Caco-2 (cell line): ENCODE measurements around the gene ATP7B. TPM values are rescaled to one million over a fixed set of nuclear protein-coding genes. Genes with fewer than 3 reads are reported as not detected.

ENCODE experiments used
- BruUV-seq: library from RNA; stranded (reverse); fragments of 400-500 nt; replicated peaks from 2 replicates; lab custom pipeline; 2021; lab: Mats Ljungman, UMichigan
- CTCF ChIA-PET: fragments of 300-600 bp; sonication (Branson Sonifier 250); formaldehyde crosslinking; loops from one replicate; lab custom pipeline; 2022; ENCODE audit warnings: antibody characterized with exemption; lab: Charles Lee
- POLR2A ChIA-PET: fragments of 300-600 bp; sonication (Branson Sonifier 250); formaldehyde crosslinking; loops from one replicate; lab custom pipeline; 2022; ENCODE audit warnings: antibody characterized with exemption; lab: Charles Lee
- DNase-seq, 2 experiments: peaks; one replicate each; pipeline versions ENCODE4 v3.0.0 to v3.0.0-alpha.2; 2020 to 2022
- H3K27me3 ChIP-seq: replicated peaks from 2 replicates; pipeline ENCODE4 v1.6.0; 2011; ENCODE audit warnings: low read length; ENCODE audit not compliant: control insufficient read depth, insufficient read depth
- H3K36me3 ChIP-seq: 2 replicates; pipeline ENCODE4 v1.5.1; 2011; ENCODE audit warnings: low read length; ENCODE audit not compliant: control insufficient read depth, insufficient read depth
- H3K4me1 ChIP-seq: fragments of 250-450 bp; sonication (Bioruptor Pico); 2 replicates; pipeline ENCODE4 v1.5.1; 2020; ENCODE audit warnings: mild to moderate bottlenecking
- H3K4me3 ChIP-seq: 2 replicates; pipeline ENCODE4 v1.5.1; 2011; ENCODE audit warnings: low read depth, mild to moderate bottlenecking, control low read depth, low read length
- H3K9me3 ChIP-seq: fragments of 250-450 bp; sonication (Bioruptor Pico); 2 replicates; pipeline ENCODE4 v1.5.1; 2020; ENCODE audit warnings: mild to moderate bottlenecking, moderate library complexity
- H3K27ac Mint-ChIP-seq: one replicate; pipeline ENCODE4 v1.8.0; 2022; ENCODE audit warnings: mixed read lengths; ENCODE audit not compliant: unreplicated experiment
- H3K27me3 Mint-ChIP-seq: one replicate; pipeline ENCODE4 v1.8.0; 2022; ENCODE audit warnings: mixed read lengths; ENCODE audit not compliant: insufficient read depth, unreplicated experiment
- H3K36me3 Mint-ChIP-seq: one replicate; pipeline ENCODE4 v1.8.0; 2022; ENCODE audit warnings: mild to moderate bottlenecking, mixed read lengths; ENCODE audit not compliant: insufficient read depth, unreplicated experiment
- H3K4me1 Mint-ChIP-seq: one replicate; pipeline ENCODE4 v1.8.0; 2022; ENCODE audit warnings: low read depth, mixed read lengths; ENCODE audit not compliant: unreplicated experiment
- H3K4me3 Mint-ChIP-seq: one replicate; pipeline ENCODE4 v1.8.0; 2022; ENCODE audit warnings: mild to moderate bottlenecking, moderate library complexity, mixed read lengths; ENCODE audit not compliant: unreplicated experiment
- H3K9me3 Mint-ChIP-seq: one replicate; pipeline ENCODE4 v1.8.0; 2022; ENCODE audit warnings: mixed read lengths; ENCODE audit not compliant: unreplicated experiment
- intact Hi-C: fragments of 100-400 bp; cut with micrococcal nuclease; formaldehyde crosslinking; loops from one replicate; pipeline ENCODE4 v1.10.0; 2022; ENCODE audit not compliant: unreplicated experiment
- total RNA-seq: library from RNA; stranded (reverse); gene quantifications from 2 replicates; pipeline ENCODE4 v1.2.3, GENCODE V29; 2022
- TF ChIP-seq, protein P1 (sequence below), 2 experiments: fragments of 200-600 bp in 1 of 2; IDR thresholded peaks; 1 replicate in 1 of 2; 2 replicates in 1 of 2; pipeline versions ENCODE4 v1.5.1 to v1.8.0; 2011 to 2022; ENCODE audit warnings: antibody characterized with exemption in 1 of 2, control low read depth in 1 of 2, inconsistent platforms in 1 of 2, low read depth in 1 of 2, low read length in 1 of 2, mild to moderate bottlenecking in 1 of 2, moderate library complexity in 1 of 2; ENCODE audit not compliant: insufficient read depth in 1 of 2, severe bottlenecking in 1 of 2, unreplicated experiment in 1 of 2

The ATP7B gene
- total RNA-seq, 1 experiment from 2014 or later = 50.7 TPM

DNA sequence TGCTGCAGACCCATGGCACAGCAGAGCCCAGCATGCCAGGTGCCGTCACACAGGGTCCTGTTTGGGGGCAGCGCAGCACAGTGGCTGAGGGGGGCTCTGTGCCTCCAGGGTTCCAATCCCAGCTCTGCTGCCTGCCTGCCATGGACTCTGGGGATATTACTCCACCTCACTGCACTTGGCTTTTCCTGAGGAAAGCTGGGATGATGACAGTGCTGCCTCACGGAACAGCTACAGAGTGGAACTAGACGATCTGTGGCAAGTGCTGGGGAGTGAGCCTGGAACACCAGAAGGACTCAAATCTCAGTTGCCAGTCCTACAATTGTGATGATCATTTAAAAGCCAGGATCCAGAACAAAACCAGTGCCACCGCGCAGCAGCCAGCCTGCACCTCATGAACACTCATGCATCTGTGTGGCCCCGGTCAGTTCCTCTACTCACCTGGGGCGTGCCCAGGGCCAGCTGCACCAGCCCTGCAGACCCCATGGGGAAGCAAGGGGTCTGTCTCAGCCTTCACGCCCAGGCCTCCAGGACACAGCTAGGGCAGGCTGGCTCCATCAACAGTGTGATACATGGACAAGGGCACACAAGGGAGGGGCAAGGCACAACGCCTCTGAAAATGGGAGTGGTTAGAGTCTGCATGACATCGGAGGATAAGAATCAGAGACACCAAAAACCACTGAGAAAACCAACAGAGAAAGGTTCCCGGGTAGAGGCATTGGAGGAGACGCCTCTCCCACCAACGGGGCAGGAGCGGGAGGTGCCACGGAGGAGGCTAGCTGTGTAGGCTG lies 55.2 kb downstream of the ATP7B start:
- H3K27me3 Mint-ChIP-seq = no peaks in the 10 kb centered on the region
- peaks cover 9% of the 10 kb centered on the region for H3K4me1 Mint-ChIP-seq
- TF ChIP-seq, protein P1, sequence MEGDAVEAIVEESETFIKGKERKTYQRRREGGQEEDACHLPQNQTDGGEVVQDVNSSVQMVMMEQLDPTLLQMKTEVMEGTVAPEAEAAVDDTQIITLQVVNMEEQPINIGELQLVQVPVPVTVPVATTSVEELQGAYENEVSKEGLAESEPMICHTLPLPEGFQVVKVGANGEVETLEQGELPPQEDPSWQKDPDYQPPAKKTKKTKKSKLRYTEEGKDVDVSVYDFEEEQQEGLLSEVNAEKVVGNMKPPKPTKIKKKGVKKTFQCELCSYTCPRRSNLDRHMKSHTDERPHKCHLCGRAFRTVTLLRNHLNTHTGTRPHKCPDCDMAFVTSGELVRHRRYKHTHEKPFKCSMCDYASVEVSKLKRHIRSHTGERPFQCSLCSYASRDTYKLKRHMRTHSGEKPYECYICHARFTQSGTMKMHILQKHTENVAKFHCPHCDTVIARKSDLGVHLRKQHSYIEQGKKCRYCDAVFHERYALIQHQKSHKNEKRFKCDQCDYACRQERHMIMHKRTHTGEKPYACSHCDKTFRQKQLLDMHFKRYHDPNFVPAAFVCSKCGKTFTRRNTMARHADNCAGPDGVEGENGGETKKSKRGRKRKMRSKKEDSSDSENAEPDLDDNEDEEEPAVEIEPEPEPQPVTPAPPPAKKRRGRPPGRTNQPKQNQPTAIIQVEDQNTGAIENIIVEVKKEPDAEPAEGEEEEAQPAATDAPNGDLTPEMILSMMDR (IDR thresholded peaks at IDR 0.05; ENCODE audit: insufficient read depth in 1 of 2, low read depth in 1 of 2, low read length in 1 of 2, severe bottlenecking in 1 of 2, unreplicated experiment in 1 of 2) = no peak
- no peak overlapping the region for H3K4me3 Mint-ChIP-seq
- H3K27ac Mint-ChIP-seq = no peak overlapping the region
- intact Hi-C loops = no loop called here
- H3K27me3 ChIP-seq = no peaks in the 10 kb centered on the region
- no peak overlapping the region for H3K4me3 ChIP-seq
- peaks cover 25% of the 10 kb centered on the region for H3K36me3 Mint-ChIP-seq
- H3K4me1 ChIP-seq = peaks cover 13% of the 10 kb centered on the region
- H3K36me3 ChIP-seq = peaks cover 2% of the 10 kb centered on the region
- no peak for DNase-seq
- no TSS peak for BruUV-seq
- no peaks in the 10 kb centered on the region for H3K9me3 ChIP-seq
- ChIA-PET POLR2A (no interaction called here), CTCF (no interaction called here)
- H3K9me3 Mint-ChIP-seq = no peaks in the 10 kb centered on the region

DNA sequence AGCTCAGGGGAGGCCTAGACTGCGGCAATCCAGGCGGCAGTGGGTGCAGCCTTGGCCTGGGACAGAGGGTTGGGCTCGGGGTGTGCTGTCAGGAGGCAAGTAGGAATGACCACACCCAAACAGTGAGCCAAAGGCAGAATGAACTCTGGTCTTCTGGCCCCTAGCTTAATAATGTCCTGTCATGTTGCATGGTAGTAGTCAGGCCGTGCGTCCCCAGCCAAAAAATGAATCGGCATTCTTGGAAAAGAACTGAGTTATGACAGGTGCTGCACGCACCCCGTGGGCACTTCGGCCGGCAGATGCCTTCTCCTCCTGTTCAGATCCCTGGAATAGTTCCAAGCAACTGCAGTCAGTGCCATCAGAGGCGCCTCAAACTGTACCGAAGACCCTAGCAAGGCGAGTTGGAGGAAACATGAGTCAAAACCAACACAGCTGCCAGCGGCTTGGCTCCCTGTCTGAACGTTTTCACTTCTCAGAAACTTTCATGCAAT lies 55.9 kb downstream of the ATP7B start:
- H3K27ac Mint-ChIP-seq = no peak overlapping the region
- ChIA-PET POLR2A (no interaction called here), CTCF (no interaction called here)
- DNase-seq = no peak
- Histone ChIP-seq H3K27me3 (no peaks in the 10 kb centered on the region), H3K36me3 (no peaks in the 10 kb centered on the region; the same call in none of the 2 replicates), H3K4me1 (peaks cover 13% of the 10 kb centered on the region), H3K4me3 (no peak overlapping the region), H3K9me3 (no peaks in the 10 kb centered on the region)
- H3K9me3 Mint-ChIP-seq = no peaks in the 10 kb centered on the region
- peaks cover 28% of the 10 kb centered on the region for H3K36me3 Mint-ChIP-seq
- H3K4me1 Mint-ChIP-seq = peaks cover 9% of the 10 kb centered on the region
- no TSS peak for BruUV-seq
- H3K27me3 Mint-ChIP-seq = no peaks in the 10 kb centered on the region
- H3K4me3 Mint-ChIP-seq = no peak overlapping the region
- intact Hi-C loops = no loop called here
- TF ChIP-seq, protein P1 (IDR thresholded peaks at IDR 0.05; ENCODE audit: insufficient read depth in 1 of 2, low read depth in 1 of 2, low read length in 1 of 2, severe bottlenecking in 1 of 2, unreplicated experiment in 1 of 2) = no peak

DNA sequence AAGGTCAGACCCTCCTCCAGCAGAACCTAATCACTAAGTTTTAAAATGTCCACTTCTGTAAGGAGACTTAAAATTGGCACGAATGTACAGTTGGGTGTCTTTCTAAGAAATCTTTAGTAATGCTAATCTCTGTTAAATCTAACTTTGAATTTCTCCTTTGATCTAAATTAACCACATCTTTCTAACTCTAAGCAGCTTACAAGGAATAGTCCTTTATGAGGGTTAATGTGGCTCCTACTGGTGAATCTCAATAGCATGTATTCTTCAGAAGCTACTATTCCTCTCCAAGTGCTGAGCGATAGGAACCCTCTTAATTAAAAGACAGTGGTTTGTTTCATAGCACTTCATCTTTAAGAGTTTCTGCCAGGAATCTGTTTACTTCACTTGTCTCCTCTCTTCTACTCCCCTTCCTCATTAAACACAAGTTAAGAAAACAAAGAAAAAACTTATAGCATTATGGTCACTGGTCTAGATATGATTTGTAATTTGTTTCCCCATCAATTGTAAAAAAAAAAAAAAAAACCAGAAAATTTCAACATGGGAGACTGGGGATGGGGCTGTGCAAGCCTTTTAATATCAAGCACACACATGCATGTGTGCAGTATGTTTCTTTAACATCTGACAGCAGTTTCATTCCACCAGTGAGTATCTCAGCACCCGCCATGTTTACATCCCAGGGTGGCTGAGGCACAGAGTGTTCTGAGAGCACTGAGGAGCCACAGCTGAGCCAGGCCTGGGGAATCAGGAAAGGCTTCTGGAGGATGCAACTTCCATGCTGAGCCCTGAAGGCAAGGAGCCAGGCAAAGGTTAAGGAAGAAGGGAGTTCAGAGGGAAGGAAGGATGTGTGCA lies 57.7 kb downstream of the ATP7B start:
- ChIA-PET POLR2A (no interaction called here), CTCF (no interaction called here)
- Mint-ChIP-seq H3K27ac (no peak overlapping the region), H3K4me1 (peaks cover 9% of the 10 kb centered on the region), H3K36me3 (peaks cover 34% of the 10 kb centered on the region), H3K4me3 (no peak overlapping the region), H3K27me3 (no peaks in the 10 kb centered on the region), H3K9me3 (no peaks in the 10 kb centered on the region)
- intact Hi-C loops = no loop called here
- Histone ChIP-seq H3K4me1 (peaks cover 11% of the 10 kb centered on the region), H3K36me3 (peaks cover 1% of the 10 kb centered on the region), H3K9me3 (no peaks in the 10 kb centered on the region), H3K27me3 (no peaks in the 10 kb centered on the region), H3K4me3 (no peak overlapping the region)
- BruUV-seq = no TSS peak
- TF ChIP-seq, protein P1 (IDR thresholded peaks at IDR 0.05; ENCODE audit: insufficient read depth in 1 of 2, low read depth in 1 of 2, low read length in 1 of 2, severe bottlenecking in 1 of 2, unreplicated experiment in 1 of 2) = no peak
- no peak for DNase-seq
